Measurements from ENCODE around the gene IL1F10. TPM values are rescaled to one million over a fixed set of nuclear protein-coding genes. Genes with fewer than 3 reads are reported as not detected.

The IL1F10 gene
- polyA plus RNA-seq (2012; ENCODE audit: insufficient read length, low read depth), result not detected

- no peak for TF ChIP-seq REST (IDR thresholded peaks at IDR 0.05; ENCODE audit: insufficient read depth in 1 of 2, low read depth in 2 of 2, low read length in 2 of 2)
- TF ChIP-seq FOXP2 (optimal IDR thresholded peaks at IDR 0.05; ENCODE audit: borderline replicate concordance, extremely low read depth, extremely low read length, insufficient read depth), result no peak
- TF ChIP-seq SIN3A (IDR thresholded peaks at IDR 0.05; ENCODE audit: borderline replicate concordance, insufficient read depth, low read length), result no peak
- TF ChIP-seq TAF1 (IDR thresholded peaks at IDR 0.05; ENCODE audit: borderline replicate concordance, insufficient read depth, low read length), result no peak
- TF ChIP-seq POLR2AphosphoS5 (IDR thresholded peaks at IDR 0.05; ENCODE audit: low read depth, low read length), result no peak
Observed at GRCh38 chr2:113067681-113068080, at the start of gene IL1F10. TSS of gene IL1F10 (plus strand) at chr2:113067970. CDS start at chr2:113072739, 4,769 bp downstream.

GRCh38 chr2:113018509-113018908 lies 49.3 kb upstream of the IL1F10 start:
- TF ChIP-seq POLR2AphosphoS5 (IDR thresholded peaks at IDR 0.05; ENCODE audit: low read depth, low read length), result no peak
- TF ChIP-seq REST (IDR thresholded peaks at IDR 0.05; ENCODE audit: insufficient read depth in 1 of 2, low read depth in 2 of 2, low read length in 2 of 2), result no peak
- no peak for TF ChIP-seq SIN3A (IDR thresholded peaks at IDR 0.05; ENCODE audit: borderline replicate concordance, insufficient read depth, low read length)
- TF ChIP-seq FOXP2 (optimal IDR thresholded peaks at IDR 0.05; ENCODE audit: borderline replicate concordance, extremely low read depth, extremely low read length, insufficient read depth), result no peak
- no peak for TF ChIP-seq TAF1 (IDR thresholded peaks at IDR 0.05; ENCODE audit: borderline replicate concordance, insufficient read depth, low read length)

- TF ChIP-seq REST (IDR thresholded peaks at IDR 0.05; ENCODE audit: insufficient read depth in 1 of 2, low read depth in 2 of 2, low read length in 2 of 2) (no peak), TAF1 (IDR thresholded peaks at IDR 0.05; ENCODE audit: borderline replicate concordance, insufficient read depth, low read length) (no peak), SIN3A (IDR thresholded peaks at IDR 0.05; ENCODE audit: borderline replicate concordance, insufficient read depth, low read length) (no peak), POLR2AphosphoS5 (IDR thresholded peaks at IDR 0.05; ENCODE audit: low read depth, low read length) (no peak), FOXP2 (optimal IDR thresholded peaks at IDR 0.05; ENCODE audit: borderline replicate concordance, extremely low read depth, extremely low read length, insufficient read depth) (no peak)
Observed at GRCh38 chr2:113021312-113021711, 46.5 kb upstream of the IL1F10 start.

- TF ChIP-seq TAF1 (IDR thresholded peaks at IDR 0.05; ENCODE audit: borderline replicate concordance, insufficient read depth, low read length) (no peak), REST (IDR thresholded peaks at IDR 0.05; ENCODE audit: insufficient read depth in 1 of 2, low read depth in 2 of 2, low read length in 2 of 2) (no peak), SIN3A (IDR thresholded peaks at IDR 0.05; ENCODE audit: borderline replicate concordance, insufficient read depth, low read length) (no peak), FOXP2 (optimal IDR thresholded peaks at IDR 0.05; ENCODE audit: borderline replicate concordance, extremely low read depth, extremely low read length, insufficient read depth) (no peak)
Observed at GRCh38 chr2:113024764-113025163, 43.0 kb upstream of the IL1F10 start.

GRCh38 chr2:113025737-113026136 lies 42.0 kb upstream of the IL1F10 start:
- TF ChIP-seq POLR2AphosphoS5 (IDR thresholded peaks at IDR 0.05; ENCODE audit: low read depth, low read length) (no peak), REST (IDR thresholded peaks at IDR 0.05; ENCODE audit: insufficient read depth in 1 of 2, low read depth in 2 of 2, low read length in 2 of 2) (no peak), FOXP2 (optimal IDR thresholded peaks at IDR 0.05; ENCODE audit: borderline replicate concordance, extremely low read depth, extremely low read length, insufficient read depth) (no peak), SIN3A (IDR thresholded peaks at IDR 0.05; ENCODE audit: borderline replicate concordance, insufficient read depth, low read length) (no peak), TAF1 (IDR thresholded peaks at IDR 0.05; ENCODE audit: borderline replicate concordance, insufficient read depth, low read length) (no peak)
